HepG2 (cell line): ENCODE measurements around the gene MAP3K14. TPM values are rescaled to one million over a fixed set of nuclear protein-coding genes. Genes with fewer than 3 reads are reported as not detected.
A peak's percentile ranks its signal among the peaks of the same experiment; 100 is the strongest.

Experiments used
- ATAC-seq: fragments of 200-7000 bp; cut with Tn5 transposase; 3 replicates; pipeline ENCODE4 v1.9.1; 2020; ENCODE audit warnings: mild to moderate bottlenecking, moderate library complexity
- BruUV-seq: library from RNA; stranded (reverse); fragments of 400-500 nt; replicated peaks from 2 replicates; lab custom pipeline; 2021; lab: Mats Ljungman, UMichigan
- CTCF ChIA-PET: fragments of 300-600 bp; formaldehyde crosslinking; extraction: SDS; loops from one replicate; lab custom pipeline; 2021; ENCODE audit warnings: low total read pairs, inconsistent platforms, low intra/inter-chr PET ratio; lab: Yijun Ruan, JAX
- POLR2A ChIA-PET: fragments of 350-600 bp; sonication (Branson Sonifier 250); formaldehyde crosslinking; loops from one replicate; lab custom pipeline; 2020; ENCODE audit warnings: antibody characterized with exemption, inconsistent platforms; lab: Yijun Ruan, JAX
- DNase-seq: peaks from one replicate; pipeline ENCODE4 v3.0.0-alpha.2; 2015; ENCODE audit warnings: low spot score
- FAIRE-seq: peaks from 3 replicates; lab custom pipeline; 2011; peaks lifted over from hg19 to GRCh38; lab: Jason Lieb, UNC
- H2AFZ ChIP-seq: one replicate; pipeline ENCODE4 v1.6.1; 2011; ENCODE audit warnings: low read length, inconsistent platforms
- H3K27ac ChIP-seq: fragments of 300-600 bp; 3 replicates; pipeline ENCODE4 v1.8.0; 2011; ENCODE audit warnings: mixed run types, mild to moderate bottlenecking, mixed read lengths, low read length, inconsistent platforms; ENCODE audit not compliant: insufficient read depth; ENCODE audit errors: extremely low read length
- H3K27me3 ChIP-seq, 2 experiments: fragments of 200-600 bp in 1 of 2; 2 replicates in 1 of 2; 3 replicates in 1 of 2; pipeline versions ENCODE4 v1.6.0 to v1.8.0; 2011; ENCODE audit warnings: low read length in 2 of 2, mild to moderate bottlenecking in 2 of 2, moderate library complexity in 2 of 2, inconsistent platforms in 1 of 2; ENCODE audit not compliant: insufficient read depth in 2 of 2, control insufficient read depth in 1 of 2
- H3K36me3 ChIP-seq, 2 experiments: fragments of 200-600 bp in 1 of 2; replicated peaks in 1 of 2; 2 replicates in 1 of 2; 3 replicates in 1 of 2; pipeline versions ENCODE4 v1.5.1 to v1.8.0; 2011; ENCODE audit warnings: low read length in 2 of 2, inconsistent platforms in 1 of 2; ENCODE audit not compliant: insufficient read depth in 2 of 2, control insufficient read depth in 1 of 2
- H3K4me1 ChIP-seq: 2 replicates; pipeline ENCODE4 v1.5.1; 2012; ENCODE audit warnings: low read length, inconsistent platforms; ENCODE audit not compliant: insufficient read depth
- H3K4me2 ChIP-seq: 2 replicates; pipeline ENCODE4 v1.6.0; 2011; ENCODE audit warnings: low read depth, low read length, inconsistent platforms
- H3K4me3 ChIP-seq, 3 experiments: fragments of 200-600 bp in 1 of 3; sonication (generic), shearing (Covaris generic) in 1 of 3; replicated peaks in 1 of 3; 2 replicates each; pipeline ENCODE4 v1.5.1; 2011 to 2016; ENCODE audit warnings: low read length in 3 of 3, inconsistent platforms in 2 of 3, low read depth in 2 of 3, mild to moderate bottlenecking in 2 of 3, control low read depth in 1 of 3, mixed read lengths in 1 of 3; ENCODE audit not compliant: insufficient read depth in 1 of 3
- H3K79me2 ChIP-seq: one replicate; pipeline ENCODE4 v1.6.1; 2011; ENCODE audit warnings: low read length, inconsistent platforms; ENCODE audit not compliant: insufficient read depth
- H3K9ac ChIP-seq: 2 replicates; pipeline ENCODE4 v1.6.0; 2011; ENCODE audit warnings: mild to moderate bottlenecking, low read depth, low read length, inconsistent platforms; ENCODE audit not compliant: insufficient read depth
- H3K9me3 ChIP-seq: 2 replicates; pipeline ENCODE4 v1.5.1; 2012; ENCODE audit warnings: mild to moderate bottlenecking, low read length
- H4K20me1 ChIP-seq: 2 replicates; pipeline ENCODE4 v1.6.0; 2011; ENCODE audit warnings: inconsistent platforms, mild to moderate bottlenecking, low read length, moderate library complexity; ENCODE audit not compliant: insufficient read depth
- CREB3 ChIP-seq: sonication (generic); formaldehyde crosslinking; IDR thresholded peaks from 2 replicates; pipeline ENCODE4 v1.5.0; 2020; ENCODE audit warnings: missing genetic modification reagents
- HMGXB4 ChIP-seq, 2 experiments: sonication (generic) in 1 of 2; formaldehyde crosslinking in 1 of 2; IDR thresholded peaks; 2 replicates each; pipeline versions ENCODE4 v1.4.0 to v1.6.1; 2018 to 2020; ENCODE audit warnings: missing genetic modification reagents in 2 of 2, borderline replicate concordance in 1 of 2, low read depth in 1 of 2, mild to moderate bottlenecking in 1 of 2, missing biosample characterization in 1 of 2
- HNF4G ChIP-seq, 2 experiments: sonication (generic) in 1 of 2; formaldehyde crosslinking in 1 of 2; IDR thresholded peaks; 2 replicates each; pipeline versions ENCODE4 v1.4.0 to v1.6.1; 2011 to 2020; ENCODE audit warnings: borderline replicate concordance in 2 of 2, low read depth in 2 of 2, mild to moderate bottlenecking in 2 of 2, low read length in 1 of 2, missing genetic modification reagents in 1 of 2, moderate library complexity in 1 of 2
- HNRNPK ChIP-seq: fragments of 200-400 bp; formaldehyde crosslinking; IDR thresholded peaks from 2 replicates; pipeline ENCODE4 v1.6.1; 2018; ENCODE audit warnings: low read length, low read depth, moderate library complexity, mild to moderate bottlenecking; ENCODE audit not compliant: poor library complexity, severe bottlenecking
- ISL2 ChIP-seq: sonication (generic); formaldehyde crosslinking; IDR thresholded peaks from 2 replicates; pipeline ENCODE4 v1.5.0; 2020; ENCODE audit warnings: missing genetic modification reagents
- KDM5A ChIP-seq: fragments of 200-600 bp; sonication (generic); IDR thresholded peaks from 2 replicates; pipeline ENCODE4 v1.7.0; 2018; ENCODE audit warnings: antibody characterized with exemption, mild to moderate bottlenecking, low read length, borderline replicate concordance
- POGK ChIP-seq: sonication (generic); formaldehyde crosslinking; conservative IDR thresholded peaks from 2 replicates; pipeline ENCODE4 v1.8.0; 2022; ENCODE audit warnings: mild to moderate bottlenecking, moderate library complexity, missing genetic modification reagents
- SMAD1 ChIP-seq: sonication (generic); formaldehyde crosslinking; IDR thresholded peaks from 2 replicates; pipeline ENCODE4 v1.4.0; 2020; ENCODE audit warnings: missing genetic modification reagents, low read depth, mild to moderate bottlenecking, borderline replicate concordance
- SMC3 ChIP-seq: IDR thresholded peaks from 2 replicates; pipeline ENCODE4 v1.6.1; 2011; ENCODE audit warnings: low read length, improper control_type of control experiment
- SYNCRIP ChIP-seq: fragments of 200-400 bp; formaldehyde crosslinking; IDR thresholded peaks from 2 replicates; pipeline ENCODE4 v1.6.1; 2018; ENCODE audit warnings: mild to moderate bottlenecking, low read depth, low read length; ENCODE audit not compliant: insufficient read depth
- TOPORS ChIP-seq: sonication (generic); formaldehyde crosslinking; IDR thresholded peaks from 2 replicates; pipeline ENCODE4 v1.8.0; 2023; ENCODE audit warnings: mild to moderate bottlenecking, missing genetic modification reagents
- TP53 ChIP-seq: sonication (generic); formaldehyde crosslinking; conservative IDR thresholded peaks from 2 replicates; pipeline ENCODE4 v1.4.0; 2020; ENCODE audit warnings: missing genetic modification reagents
- XRCC5 ChIP-seq: fragments of 200-400 bp; formaldehyde crosslinking; optimal IDR thresholded peaks from 2 replicates; pipeline ENCODE3; 2017; ENCODE audit warnings: mild to moderate bottlenecking, low read length
- ZBTB34 ChIP-seq: sonication (generic); formaldehyde crosslinking; IDR thresholded peaks from 2 replicates; pipeline ENCODE4 v1.8.0; 2022; ENCODE audit warnings: mild to moderate bottlenecking, missing genetic modification reagents
- ZNF501 ChIP-seq: sonication (generic); formaldehyde crosslinking; IDR thresholded peaks from 2 replicates; pipeline ENCODE4 v1.5.1; 2020; ENCODE audit warnings: mild to moderate bottlenecking, moderate library complexity, missing genetic modification reagents
- ZSCAN21 ChIP-seq: sonication (generic); formaldehyde crosslinking; IDR thresholded peaks from 2 replicates; pipeline ENCODE4 v1.8.0; 2022; ENCODE audit warnings: mild to moderate bottlenecking, missing genetic modification reagents, moderate library complexity, borderline replicate concordance
- WGBS: methylation state at CpG from one replicate; pipeline ENCODE4 v1.1.6; 2017; ENCODE audit warnings: low lambda C conversion rate; 5-methylcytosine and 5-hydroxymethylcytosine counted together
- in situ Hi-C: cut with HindIII; loops from 2 replicates; pipeline ENCODE4 v1.10.0; 2017; ENCODE audit warnings: low pct_unique_long_range_greater_than_20kb; ENCODE audit not compliant: extremely low pct_ligation_motif_present
- intact Hi-C: fragments of 100-400 bp; cut with micrococcal nuclease; formaldehyde crosslinking; loops from one replicate; pipeline ENCODE4 v1.10.0; 2022; ENCODE audit not compliant: unreplicated experiment
- polyA plus RNA-seq, 8 experiments: library from polyadenylated mRNA; depleted of rRNA in 3 of 8; stranded (reverse) in 7 of 8; unstranded in 1 of 8; fragments of >200 nt; fragmentation: Illumina TruSeq in 4 of 8; extraction: Trizol in 4 of 8; gene quantifications; 2 replicates each; pipeline versions ENCODE4 v1.2.1 to v1.2.3, GENCODE V29; 2011 to 2016; ENCODE audit warnings: low read depth in 4 of 8, missing spikeins in 1 of 8, mixed read lengths in 1 of 8; ENCODE audit not compliant: insufficient read depth in 1 of 8
- total RNA-seq, 5 experiments: library from RNA; depleted of rRNA; stranded (reverse); fragments of >200 nt; fragmentation: Illumina TruSeq; extraction: Trizol; gene quantifications; 2 replicates each; pipeline ENCODE4 v1.2.3, GENCODE V29; 2016; ENCODE audit warnings: low read depth in 1 of 5

The MAP3K14 gene
- total and polyA plus RNA-seq, 2 of the 13 experiments (the other 11 are each of a cell fraction or from before 2014, with no cell fraction given) = 2.6 TPM

GRCh38 chr17:45231481-45232116 lies 85.2 kb downstream of the MAP3K14 start:
- peaks cover 2 to 19% of the 10 kb centered on the region in 2 experiments; a peak in 3 of 5 replicates for H3K27me3 ChIP-seq
- peak; percentile 72 for FAIRE-seq
- peak; percentile 83 for ATAC-seq
- no peaks in the 10 kb centered on the region for H3K9me3 ChIP-seq
- no peaks in the 10 kb centered on the region for H4K20me1 ChIP-seq
- no peak overlapping the region for H3K9ac ChIP-seq
- no TSS peak for BruUV-seq
- H3K79me2 ChIP-seq = no peaks in the 10 kb centered on the region
- H2AFZ ChIP-seq = no peak overlapping the region
- WGBS = 23% methylated on average over 15 of the region's 19 CpGs
- H3K4me2 ChIP-seq = peak overlapping the region; percentile 58
- H3K27ac ChIP-seq = no peak overlapping the region
- in situ Hi-C loops (no loop called here), intact Hi-C loops (loop anchor here (1.0 to 5.0 kb wide), 2 partner anchors 12 to 94 kb away; partner anchors contain the start of gene ACBD4)
- DNase-seq = peak; percentile 71
- H3K4me3 ChIP-seq = peak overlapping the region in 2 of 3 experiments; percentile 6 to 52; a peak in 1 of 6 replicates
- ChIA-PET POLR2A (interaction anchor here (0.7 to 6.0 kb wide), 12 partner anchors 12 to 194 kb away, joined by 3 to 66 read pairs (median 6); partner anchors contain the start of genes ACBD4, HEXIM1 and HEXIM2), CTCF (interaction anchor here (1.2 to 3.3 kb wide), 4 partner anchors 12 to 154 kb away, joined by 3 to 31 read pairs (median 16); partner anchors contain the start of genes ACBD4 and PLCD3)
- no peaks in the 10 kb centered on the region for H3K36me3 ChIP-seq
- H3K4me1 ChIP-seq = peaks cover 54% of the 10 kb centered on the region
- no peak for TF ChIP-seq HNF4G (IDR thresholded peaks at IDR 0.05; ENCODE audit: borderline replicate concordance, low read depth, low read length)
- no peak for TF ChIP-seq HNF4G (CRISPR knock-in tag; IDR thresholded peaks at IDR 0.05; ENCODE audit: borderline replicate concordance, low read depth)
- TF ChIP-seq ZSCAN21 (CRISPR knock-in tag) = peak; percentile 20; the same call in 1 of the 2 replicates
- TF ChIP-seq ZNF501 = no peak
- TF ChIP-seq TP53 (CRISPR knock-in tag) = no peak
- no peak for TF ChIP-seq KDM5A
- peak; percentile 29; the same call in 1 of the 2 replicates for TF ChIP-seq ISL2 (CRISPR knock-in tag)
- TF ChIP-seq SMC3 = peak; percentile 50; the same call in 1 of the 2 replicates
- no peak for TF ChIP-seq TOPORS
- TF ChIP-seq ZBTB34 (CRISPR knock-in tag) = no peak
- no peak for TF ChIP-seq HNRNPK
- 0 out of 2 replicates have a peak, but pooled peaks have one; percentile 30 for TF ChIP-seq POGK
- TF ChIP-seq SYNCRIP = no peak
- TF ChIP-seq XRCC5 = peak; percentile 91
- no peak; the same call in 1 of the 2 replicates for TF ChIP-seq CREB3 (CRISPR knock-in tag)
- peak; percentile 82; the same call in 1 of the 2 replicates for TF ChIP-seq SMAD1 (CRISPR knock-in tag)
- TF ChIP-seq HMGXB4 (CRISPR knock-in tag; IDR thresholded peaks at IDR 0.05; ENCODE audit: borderline replicate concordance in 1 of 2, low read depth in 1 of 2) = peak; percentile 79 to 89
